Liver (tissue), 9 donors: ENCODE measurements around the gene DDN. TPM values are rescaled to one million over a fixed set of nuclear protein-coding genes. Genes with fewer than 3 reads are reported as not detected.
A peak's percentile ranks its signal among the peaks of the same experiment; 100 is the strongest.

ENCODE experiments used
- DNase-seq: peaks from one replicate; pipeline ENCODE4 v3.0.0-alpha.2; 2017; ENCODE audit warnings: low spot score
- H3K27ac ChIP-seq, 2 donors: one replicate each; pipeline ENCODE4 v1.7.0; 2013; ENCODE audit warnings: inconsistent platforms in 2 of 2, low read length in 2 of 2, control low read depth in 1 of 2, low read depth in 1 of 2, mild to moderate bottlenecking in 1 of 2
- H3K27me3 ChIP-seq, 4 donors: one replicate each; pipeline versions ENCODE4 v1.6.1 to v1.7.0; 2013; ENCODE audit warnings: low read length in 3 of 4, inconsistent platforms in 1 of 4, mild to moderate bottlenecking in 1 of 4, moderate library complexity in 1 of 4; ENCODE audit not compliant: control insufficient read depth in 4 of 4, insufficient read depth in 4 of 4
- H3K36me3 ChIP-seq, 4 donors: one replicate each; pipeline versions ENCODE4 v1.6.1 to v1.7.0; 2013; ENCODE audit warnings: low read length in 3 of 4, mild to moderate bottlenecking in 3 of 4, low read depth in 1 of 4, moderate library complexity in 1 of 4; ENCODE audit not compliant: control insufficient read depth in 4 of 4, insufficient read depth in 3 of 4
- H3K4me1 ChIP-seq, 4 donors: one replicate each; pipeline versions ENCODE4 v1.6.1 to v1.7.0; 2013; ENCODE audit warnings: low read length in 3 of 4, mild to moderate bottlenecking in 3 of 4, moderate library complexity in 1 of 4; ENCODE audit not compliant: control insufficient read depth in 4 of 4, insufficient read depth in 4 of 4
- H3K4me3 ChIP-seq, 3 donors: one replicate each; pipeline versions ENCODE4 v1.6.1 to v1.7.0; 2013; ENCODE audit warnings: low read length in 3 of 3, control low read depth in 1 of 3, low read depth in 1 of 3, mild to moderate bottlenecking in 1 of 3
- H3K9ac ChIP-seq, 2 donors: one replicate each; pipeline ENCODE4 v1.7.0; 2013; ENCODE audit warnings: low read length in 2 of 2, mild to moderate bottlenecking in 2 of 2, moderate library complexity in 2 of 2, control low read depth in 1 of 2, low read depth in 1 of 2
- H3K9me3 ChIP-seq, 4 donors: one replicate each; pipeline versions ENCODE4 v1.6.1 to v1.7.0; 2013; ENCODE audit warnings: low read length in 3 of 4; ENCODE audit not compliant: control insufficient read depth in 4 of 4
- ATF3 ChIP-seq: IDR thresholded peaks from 2 replicates; pipeline ENCODE4 v1.6.1; 2016; ENCODE audit warnings: antibody characterized with exemption
- CTCF ChIP-seq: fragments of 150-350 bp; IDR thresholded peaks from 2 replicates; pipeline ENCODE4 v1.5.1; 2017; ENCODE audit warnings: improper control_type of control experiment, low read depth, low read length; ENCODE audit not compliant: missing input control
- EGR1 ChIP-seq, 2 donors: IDR thresholded peaks; 2 replicates each; pipeline ENCODE4 v1.6.1; 2016 to 2018; ENCODE audit warnings: antibody characterized with exemption in 2 of 2, low read depth in 2 of 2
- FOXA1 ChIP-seq: IDR thresholded peaks from 2 replicates; pipeline ENCODE4 v1.6.1; 2016; ENCODE audit warnings: antibody characterized with exemption
- GABPA ChIP-seq, 2 donors: IDR thresholded peaks in 1 of 2; conservative IDR thresholded peaks in 1 of 2; 2 replicates each; pipeline ENCODE4 v1.6.1; 2016; ENCODE audit warnings: antibody characterized with exemption in 2 of 2, mild to moderate bottlenecking in 1 of 2, moderate library complexity in 1 of 2
- HNF4A ChIP-seq, 2 donors: conservative IDR thresholded peaks; 2 replicates each; pipeline ENCODE4 v1.6.1; 2016; ENCODE audit warnings: antibody characterized with exemption in 2 of 2, mild to moderate bottlenecking in 2 of 2
- HNF4G ChIP-seq: IDR thresholded peaks from 2 replicates; pipeline ENCODE4 v1.6.1; 2016; ENCODE audit warnings: antibody characterized with exemption
- RAD21 ChIP-seq, 2 donors: IDR thresholded peaks; 2 replicates each; pipeline ENCODE4 v1.6.1; 2016; ENCODE audit warnings: antibody characterized with exemption in 2 of 2, mild to moderate bottlenecking in 2 of 2
- WGBS: extraction: QIAGEN DNeasy Blood & Tissue Kit; methylation state at CpG from one replicate; pipeline ENCODE4 v1.1.7; 2013; 5-methylcytosine and 5-hydroxymethylcytosine counted together
- polyA plus RNA-seq, 2 donors: library from polyadenylated mRNA; stranded (reverse) in 1 of 2; unstranded in 1 of 2; fragments of 200-250 nt in 1 of 2; fragments of >200 nt in 1 of 2; fragmentation: Nextera tagmentation in 1 of 2; extraction: Ambion mirVana in 1 of 2; gene quantifications; one replicate each; pipeline versions ENCODE4 v1.2.1 to v1.2.3, GENCODE V29; 2013 to 2015
- total RNA-seq, 2 donors: library from RNA; depleted of rRNA; stranded (reverse); fragments of >200 nt; gene quantifications; one replicate each; pipeline ENCODE4 v1.2.3, GENCODE V29; 2014
- donor health status: healthy.
- donor health status: healthy.
- donor health status: healthy.
- donor health status: healthy.
- donor health status: healthy.

Gene DDN
- total and polyA plus RNA-seq, 4 donors = 0.09 TPM; not detected in 3

GRCh38 chr12:48995086-48995879 lies 3.9 kb downstream of the DDN start:
- TF ChIP-seq CTCF (peak; percentile 84), RAD21 (IDR thresholded peaks at IDR 0.05) (peak; percentile 77 to 78), GABPA (IDR thresholded peaks at IDR 0.05 in 1 of 2, conservative IDR thresholded peaks at IDR 0.05 in 1 of 2) (no peak)
- Histone ChIP-seq H3K36me3 (no peaks in the 10 kb centered on the region), H3K4me3 (peak overlapping the region in 1 of 3 donors; percentile 34), H3K4me1 (peaks cover 20 to 41% (median 32%) of the 10 kb centered on the region in 4 donors), H3K9me3 (no peaks in the 10 kb centered on the region), H3K9ac (peak overlapping the region in 1 of 2 donors; percentile 42), H3K27ac (no peak overlapping the region), H3K27me3 (peaks cover 0 to 4% (median 0%) of the 10 kb centered on the region in 4 donors)
- peak; percentile 63 for DNase-seq
- 7% methylated on average over 32 of the region's 32 CpGs for WGBS

- 30% methylated on average over 32 of the region's 32 CpGs for WGBS
- Histone ChIP-seq H3K4me3 (no peak overlapping the region), H3K4me1 (peaks cover 17 to 34% (median 26%) of the 10 kb centered on the region in 4 donors), H3K27me3 (peaks cover 0 to 4% (median 1%) of the 10 kb centered on the region in 4 donors), H3K36me3 (no peaks in the 10 kb centered on the region), H3K27ac (no peak overlapping the region), H3K9ac (no peak overlapping the region), H3K9me3 (no peaks in the 10 kb centered on the region)
- no peak for DNase-seq
- TF ChIP-seq HNF4A (conservative IDR thresholded peaks at IDR 0.05) = peak; percentile 39 to 76
- no peak for TF ChIP-seq ATF3
Observed at GRCh38 chr12:48994224-48995085, 4.7 kb downstream of the DDN start.

GRCh38 chr12:48993787-48994186 lies 5.4 kb downstream of the DDN start:
- H3K9me3 ChIP-seq = no peaks in the 10 kb centered on the region
- DNase-seq = no peak
- 79% methylated on average over 3 of the region's 3 CpGs for WGBS
- TF ChIP-seq EGR1 (IDR thresholded peaks at IDR 0.05; ENCODE audit: low read depth in 2 of 2) (no peak), FOXA1 (no peak), HNF4G (no peak), ATF3 (no peak), HNF4A (conservative IDR thresholded peaks at IDR 0.05) (no peak), GABPA (IDR thresholded peaks at IDR 0.05 in 1 of 2, conservative IDR thresholded peaks at IDR 0.05 in 1 of 2) (no peak)
- no peak overlapping the region for H3K27ac ChIP-seq
- peaks cover 0 to 6% (median 2%) of the 10 kb centered on the region in 4 donors for H3K27me3 ChIP-seq
- H3K4me3 ChIP-seq = no peak overlapping the region
- no peaks in the 10 kb centered on the region for H3K36me3 ChIP-seq
- peaks cover 13 to 30% (median 21%) of the 10 kb centered on the region in 4 donors for H3K4me1 ChIP-seq
- no peak overlapping the region for H3K9ac ChIP-seq
